ENCODE measurements around the gene CA10. TPM values are rescaled to one million over a fixed set of nuclear protein-coding genes. Genes with fewer than 3 reads are reported as not detected.

CA10 gene
- total and polyA plus RNA-seq, 2 experiments from 2014 or later = 0.92 to 1.5 TPM

DNA sequence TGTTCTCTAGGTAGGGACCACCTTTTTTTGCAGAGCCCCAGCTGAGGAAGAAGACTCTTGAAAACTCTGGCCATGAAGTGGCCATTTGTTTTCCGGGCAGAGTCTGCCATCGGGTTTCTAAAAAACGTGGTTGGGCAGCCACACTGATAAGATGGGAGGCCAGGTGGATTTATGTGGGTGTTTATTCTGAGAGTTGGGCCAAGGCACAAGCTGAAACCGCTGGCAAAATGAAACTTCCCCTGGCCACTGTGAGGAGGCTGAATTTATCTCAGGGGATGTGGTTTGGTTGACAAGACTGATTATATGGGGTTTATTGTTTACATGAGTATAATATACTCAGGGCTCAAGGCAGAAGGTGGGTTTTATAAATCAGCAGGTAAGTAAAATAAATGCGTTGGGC lies 476.4 kb downstream of the CA10 start (continued):
- no peak for TF ChIP-seq ETS1 (IDR thresholded peaks at IDR 0.05)
- TF ChIP-seq EZH2 (IDR thresholded peaks at IDR 0.05; ENCODE audit: low read depth, unreplicated experiment) = no peak
- TF ChIP-seq ZNF114 (CRISPR knock-in tag; IDR thresholded peaks at IDR 0.05) = no peak
- TF ChIP-seq, protein P1, sequence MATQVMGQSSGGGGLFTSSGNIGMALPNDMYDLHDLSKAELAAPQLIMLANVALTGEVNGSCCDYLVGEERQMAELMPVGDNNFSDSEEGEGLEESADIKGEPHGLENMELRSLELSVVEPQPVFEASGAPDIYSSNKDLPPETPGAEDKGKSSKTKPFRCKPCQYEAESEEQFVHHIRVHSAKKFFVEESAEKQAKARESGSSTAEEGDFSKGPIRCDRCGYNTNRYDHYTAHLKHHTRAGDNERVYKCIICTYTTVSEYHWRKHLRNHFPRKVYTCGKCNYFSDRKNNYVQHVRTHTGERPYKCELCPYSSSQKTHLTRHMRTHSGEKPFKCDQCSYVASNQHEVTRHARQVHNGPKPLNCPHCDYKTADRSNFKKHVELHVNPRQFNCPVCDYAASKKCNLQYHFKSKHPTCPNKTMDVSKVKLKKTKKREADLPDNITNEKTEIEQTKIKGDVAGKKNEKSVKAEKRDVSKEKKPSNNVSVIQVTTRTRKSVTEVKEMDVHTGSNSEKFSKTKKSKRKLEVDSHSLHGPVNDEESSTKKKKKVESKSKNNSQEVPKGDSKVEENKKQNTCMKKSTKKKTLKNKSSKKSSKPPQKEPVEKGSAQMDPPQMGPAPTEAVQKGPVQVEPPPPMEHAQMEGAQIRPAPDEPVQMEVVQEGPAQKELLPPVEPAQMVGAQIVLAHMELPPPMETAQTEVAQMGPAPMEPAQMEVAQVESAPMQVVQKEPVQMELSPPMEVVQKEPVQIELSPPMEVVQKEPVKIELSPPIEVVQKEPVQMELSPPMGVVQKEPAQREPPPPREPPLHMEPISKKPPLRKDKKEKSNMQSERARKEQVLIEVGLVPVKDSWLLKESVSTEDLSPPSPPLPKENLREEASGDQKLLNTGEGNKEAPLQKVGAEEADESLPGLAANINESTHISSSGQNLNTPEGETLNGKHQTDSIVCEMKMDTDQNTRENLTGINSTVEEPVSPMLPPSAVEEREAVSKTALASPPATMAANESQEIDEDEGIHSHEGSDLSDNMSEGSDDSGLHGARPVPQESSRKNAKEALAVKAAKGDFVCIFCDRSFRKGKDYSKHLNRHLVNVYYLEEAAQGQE (IDR thresholded peaks at IDR 0.05; ENCODE audit: unreplicated experiment) = no peak

- DNase-seq (ENCODE audit: low spot score) = no peak
- H3K4me2 ChIP-seq = no peak overlapping the region
- no peaks in the 10 kb centered on the region for H4K20me1 ChIP-seq (replicated peaks; ENCODE audit: insufficient read depth)
- Mint-ChIP-seq H3K4me3 (no peak overlapping the region), H3K27ac (no peak overlapping the region), H3K36me3 (ENCODE audit: low read depth) (no peaks in the 10 kb centered on the region), H3K27me3 (ENCODE audit: insufficient read depth, low read depth, poor library complexity) (peaks cover 2% of the 10 kb centered on the region), H3K4me1 (peaks cover 3% of the 10 kb centered on the region; the same call in 2 of the 3 replicates), H3K9me3 (no peaks in the 10 kb centered on the region)
- H3K36me3 ChIP-seq (ENCODE audit: insufficient read depth) = no peaks in the 10 kb centered on the region
- no peaks in the 10 kb centered on the region for H3K4me1 ChIP-seq (ENCODE audit: insufficient read depth)
- H3K27ac ChIP-seq (ENCODE audit: low read depth) = no peak overlapping the region
- H3K79me2 ChIP-seq (replicated peaks; ENCODE audit: insufficient read depth) = no peaks in the 10 kb centered on the region
- H3K27me3 ChIP-seq (ENCODE audit: insufficient read depth) = no peaks in the 10 kb centered on the region
- H2AFZ ChIP-seq = no peak overlapping the region
- 0 out of 2 replicates have a peak, but pooled peaks cover 7% of the 10 kb centered on the region for H3K9me2 ChIP-seq (ENCODE audit: insufficient read depth)
- ATAC-seq = no peak
- no peak overlapping the region for H3K4me3 ChIP-seq
- H3F3A ChIP-seq (replicated peaks; ENCODE audit: low read depth) = no peaks in the 10 kb centered on the region
- no peak for TF ChIP-seq EZH2 (IDR thresholded peaks at IDR 0.05; ENCODE audit: low read depth, unreplicated experiment)
- TF ChIP-seq, protein P2, sequence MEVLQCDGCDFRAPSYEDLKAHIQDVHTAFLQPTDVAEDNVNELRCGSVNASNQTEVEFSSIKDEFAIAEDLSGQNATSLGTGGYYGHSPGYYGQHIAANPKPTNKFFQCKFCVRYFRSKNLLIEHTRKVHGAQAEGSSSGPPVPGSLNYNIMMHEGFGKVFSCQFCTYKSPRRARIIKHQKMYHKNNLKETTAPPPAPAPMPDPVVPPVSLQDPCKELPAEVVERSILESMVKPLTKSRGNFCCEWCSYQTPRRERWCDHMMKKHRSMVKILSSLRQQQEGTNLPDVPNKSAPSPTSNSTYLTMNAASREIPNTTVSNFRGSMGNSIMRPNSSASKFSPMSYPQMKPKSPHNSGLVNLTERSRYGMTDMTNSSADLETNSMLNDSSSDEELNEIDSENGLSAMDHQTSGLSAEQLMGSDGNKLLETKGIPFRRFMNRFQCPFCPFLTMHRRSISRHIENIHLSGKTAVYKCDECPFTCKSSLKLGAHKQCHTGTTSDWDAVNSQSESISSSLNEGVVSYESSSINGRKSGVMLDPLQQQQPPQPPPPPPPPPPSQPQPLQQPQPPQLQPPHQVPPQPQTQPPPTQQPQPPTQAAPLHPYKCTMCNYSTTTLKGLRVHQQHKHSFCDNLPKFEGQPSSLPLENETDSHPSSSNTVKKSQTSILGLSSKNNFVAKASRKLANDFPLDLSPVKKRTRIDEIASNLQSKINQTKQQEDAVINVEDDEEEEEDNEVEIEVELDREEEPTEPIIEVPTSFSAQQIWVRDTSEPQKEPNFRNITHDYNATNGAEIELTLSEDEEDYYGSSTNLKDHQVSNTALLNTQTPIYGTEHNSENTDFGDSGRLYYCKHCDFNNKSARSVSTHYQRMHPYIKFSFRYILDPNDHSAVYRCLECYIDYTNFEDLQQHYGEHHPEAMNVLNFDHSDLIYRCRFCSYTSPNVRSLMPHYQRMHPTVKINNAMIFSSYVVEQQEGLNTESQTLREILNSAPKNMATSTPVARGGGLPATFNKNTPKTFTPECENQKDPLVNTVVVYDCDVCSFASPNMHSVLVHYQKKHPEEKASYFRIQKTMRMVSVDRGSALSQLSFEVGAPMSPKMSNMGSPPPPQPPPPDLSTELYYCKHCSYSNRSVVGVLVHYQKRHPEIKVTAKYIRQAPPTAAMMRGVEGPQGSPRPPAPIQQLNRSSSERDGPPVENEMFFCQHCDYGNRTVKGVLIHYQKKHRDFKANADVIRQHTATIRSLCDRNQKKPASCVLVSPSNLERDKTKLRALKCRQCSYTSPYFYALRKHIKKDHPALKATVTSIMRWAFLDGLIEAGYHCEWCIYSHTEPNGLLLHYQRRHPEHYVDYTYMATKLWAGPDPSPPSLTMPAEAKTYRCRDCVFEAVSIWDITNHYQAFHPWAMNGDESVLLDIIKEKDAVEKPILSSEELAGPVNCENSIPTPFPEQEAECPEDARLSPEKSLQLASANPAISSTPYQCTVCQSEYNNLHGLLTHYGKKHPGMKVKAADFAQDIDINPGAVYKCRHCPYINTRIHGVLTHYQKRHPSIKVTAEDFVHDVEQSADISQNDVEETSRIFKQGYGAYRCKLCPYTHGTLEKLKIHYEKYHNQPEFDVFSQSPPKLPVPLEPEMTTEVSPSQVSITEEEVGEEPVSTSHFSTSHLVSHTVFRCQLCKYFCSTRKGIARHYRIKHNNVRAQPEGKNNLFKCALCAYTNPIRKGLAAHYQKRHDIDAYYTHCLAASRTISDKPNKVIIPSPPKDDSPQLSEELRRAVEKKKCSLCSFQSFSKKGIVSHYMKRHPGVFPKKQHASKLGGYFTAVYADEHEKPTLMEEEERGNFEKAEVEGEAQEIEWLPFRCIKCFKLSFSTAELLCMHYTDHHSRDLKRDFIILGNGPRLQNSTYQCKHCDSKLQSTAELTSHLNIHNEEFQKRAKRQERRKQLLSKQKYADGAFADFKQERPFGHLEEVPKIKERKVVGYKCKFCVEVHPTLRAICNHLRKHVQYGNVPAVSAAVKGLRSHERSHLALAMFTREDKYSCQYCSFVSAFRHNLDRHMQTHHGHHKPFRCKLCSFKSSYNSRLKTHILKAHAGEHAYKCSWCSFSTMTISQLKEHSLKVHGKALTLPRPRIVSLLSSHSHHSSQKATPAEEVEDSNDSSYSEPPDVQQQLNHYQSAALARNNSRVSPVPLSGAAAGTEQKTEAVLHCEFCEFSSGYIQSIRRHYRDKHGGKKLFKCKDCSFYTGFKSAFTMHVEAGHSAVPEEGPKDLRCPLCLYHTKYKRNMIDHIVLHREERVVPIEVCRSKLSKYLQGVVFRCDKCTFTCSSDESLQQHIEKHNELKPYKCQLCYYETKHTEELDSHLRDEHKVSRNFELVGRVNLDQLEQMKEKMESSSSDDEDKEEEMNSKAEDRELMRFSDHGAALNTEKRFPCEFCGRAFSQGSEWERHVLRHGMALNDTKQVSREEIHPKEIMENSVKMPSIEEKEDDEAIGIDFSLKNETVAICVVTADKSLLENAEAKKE (CRISPR knock-in tag; IDR thresholded peaks at IDR 0.05) = no peak
- TF ChIP-seq ZNF331 (CRISPR knock-in tag; IDR thresholded peaks at IDR 0.05; ENCODE audit: low read depth) = no peak
- TF ChIP-seq, protein P1 (IDR thresholded peaks at IDR 0.05; ENCODE audit: unreplicated experiment) = no peak
- TF ChIP-seq POLR2AphosphoS5 (IDR thresholded peaks at IDR 0.05; ENCODE audit: low read depth) = no peak
- no peak for TF ChIP-seq ZNF114 (CRISPR knock-in tag; IDR thresholded peaks at IDR 0.05)
- TF ChIP-seq ETS1 (IDR thresholded peaks at IDR 0.05) = no peak
- no peak for TF ChIP-seq CREB1 (CRISPR knock-in tag; IDR thresholded peaks at IDR 0.05; ENCODE audit: low read depth)
These were observed 480.6 kb downstream of the CA10 start for GRCh38 chr17:51677875-51678274.

Measured in GM23338 (cell line).